IPS-20b (cell line): ENCODE data around the gene MYO5B.

Experiments
- H3K27ac ChIP-seq: one replicate; pipeline ENCODE4 v1.5.1; 2013; ENCODE audit warnings: low read length
- H3K27me3 ChIP-seq: 2 replicates; pipeline ENCODE4 v1.6.1; 2013; ENCODE audit warnings: mild to moderate bottlenecking, low read length, inconsistent platforms; ENCODE audit not compliant: insufficient read depth
- H3K36me3 ChIP-seq: 2 replicates; pipeline ENCODE4 v1.6.1; 2013; ENCODE audit warnings: low read depth, mild to moderate bottlenecking, inconsistent platforms, low read length, moderate library complexity; ENCODE audit not compliant: insufficient read depth
- H3K4me1 ChIP-seq: 2 replicates; pipeline ENCODE4 v1.6.1; 2013; ENCODE audit warnings: mild to moderate bottlenecking, control low read depth, inconsistent platforms, low read length, moderate library complexity; ENCODE audit not compliant: insufficient read depth
- H3K4me3 ChIP-seq: 2 replicates; pipeline ENCODE4 v1.5.1; 2013; ENCODE audit warnings: mild to moderate bottlenecking, low read length, inconsistent platforms
- H3K9ac ChIP-seq: 2 replicates; pipeline ENCODE4 v1.6.1; 2013; ENCODE audit warnings: low read depth, mild to moderate bottlenecking, inconsistent platforms, low read length, moderate library complexity
- H3K9me3 ChIP-seq: 2 replicates; pipeline ENCODE4 v1.6.1; 2013; ENCODE audit warnings: mild to moderate bottlenecking, low read depth, low read length, inconsistent platforms; ENCODE audit not compliant: insufficient read depth

The MYO5B gene

DNA sequence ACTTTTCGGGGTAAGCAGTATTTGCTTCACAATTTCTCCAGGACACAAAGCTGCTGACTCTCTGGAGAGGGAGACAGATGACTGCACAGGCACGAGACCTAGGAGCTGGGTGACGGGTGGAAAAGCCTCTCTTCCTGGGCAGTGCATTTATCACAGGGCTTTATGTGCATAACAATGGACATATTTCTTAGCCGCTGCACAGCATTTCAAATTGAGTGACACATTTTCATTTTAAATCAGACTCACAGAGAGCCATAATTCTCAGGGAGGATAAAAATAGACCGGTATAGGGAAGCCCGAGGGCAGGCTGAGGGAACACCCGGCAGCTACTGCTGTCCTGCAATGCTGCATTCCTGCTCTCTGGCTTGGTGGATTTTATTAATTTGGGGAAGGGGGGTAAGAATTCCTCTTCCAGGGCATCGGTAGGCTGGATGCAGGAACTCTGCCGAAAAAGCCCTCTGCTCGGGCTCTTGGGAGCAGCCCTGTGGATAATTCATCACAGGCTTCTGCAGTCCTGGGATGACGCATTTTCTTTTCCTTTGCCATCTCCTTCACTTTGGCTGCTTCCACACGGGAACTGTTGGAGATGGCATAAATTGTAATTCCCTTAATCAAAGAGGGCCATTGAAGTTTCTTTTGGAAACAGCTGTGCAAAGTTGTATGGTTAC, 273.5 kb downstream of the MYO5B start:
- no peaks in the 10 kb centered on the region for H3K4me1 ChIP-seq
- no peak overlapping the region for H3K9ac ChIP-seq
- peaks cover 7% of the 10 kb centered on the region; the same call in 1 of the 2 replicates for H3K9me3 ChIP-seq
- no peak overlapping the region for H3K27ac ChIP-seq
- H3K4me3 ChIP-seq, result no peak overlapping the region
- no peaks in the 10 kb centered on the region for H3K27me3 ChIP-seq
- no peaks in the 10 kb centered on the region for H3K36me3 ChIP-seq

DNA sequence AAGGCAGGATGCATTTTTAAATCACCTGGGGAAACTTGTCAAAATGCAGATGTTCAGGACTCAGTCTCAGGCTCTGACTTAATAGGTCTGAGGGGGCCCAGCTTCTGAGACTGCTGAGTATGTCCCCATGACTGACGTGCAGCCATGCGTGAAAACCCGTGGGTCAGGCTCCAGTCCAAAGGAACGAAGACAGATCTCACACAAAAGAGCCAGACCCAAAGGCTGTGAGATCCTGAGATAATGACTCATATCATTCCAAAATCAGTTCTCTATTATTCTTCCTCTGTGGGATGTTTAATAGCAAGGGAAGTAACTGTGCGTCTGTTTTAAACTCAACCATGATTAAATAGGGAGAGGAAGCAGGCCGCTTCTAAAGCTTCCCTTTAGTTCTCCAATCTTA, 274.2 kb downstream of the MYO5B start:
- H3K27ac ChIP-seq, result no peak overlapping the region
- peaks cover 7% of the 10 kb centered on the region; the same call in 1 of the 2 replicates for H3K9me3 ChIP-seq
- no peak overlapping the region for H3K9ac ChIP-seq
- no peaks in the 10 kb centered on the region for H3K36me3 ChIP-seq
- no peak overlapping the region for H3K4me3 ChIP-seq
- H3K4me1 ChIP-seq, result no peaks in the 10 kb centered on the region
- H3K27me3 ChIP-seq, result no peaks in the 10 kb centered on the region

DNA sequence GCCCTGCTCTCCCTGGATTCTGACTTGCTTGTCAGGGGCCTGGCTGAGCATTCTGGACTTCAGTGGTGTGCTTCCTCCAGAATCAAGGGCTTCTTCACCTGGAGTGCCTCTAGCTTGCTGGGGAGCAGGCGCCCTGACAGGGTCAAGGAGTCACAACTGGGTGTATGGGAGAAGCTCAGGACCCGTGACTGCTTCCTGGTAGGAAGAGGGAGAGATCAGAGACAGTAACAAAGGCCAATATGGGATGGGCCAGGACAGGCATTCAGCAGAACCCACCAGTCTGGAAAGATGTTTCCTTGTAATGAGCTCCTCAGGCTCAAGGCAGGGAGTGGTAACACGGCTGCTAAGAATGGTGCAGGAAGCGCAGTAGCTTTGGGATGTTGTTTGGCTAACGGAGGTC, 277.2 kb downstream of the MYO5B start:
- Histone ChIP-seq H3K4me3 (no peak overlapping the region), H3K36me3 (no peaks in the 10 kb centered on the region), H3K27me3 (no peaks in the 10 kb centered on the region), H3K4me1 (no peaks in the 10 kb centered on the region), H3K9me3 (no peaks in the 10 kb centered on the region), H3K27ac (no peak overlapping the region), H3K9ac (no peak overlapping the region)

DNA sequence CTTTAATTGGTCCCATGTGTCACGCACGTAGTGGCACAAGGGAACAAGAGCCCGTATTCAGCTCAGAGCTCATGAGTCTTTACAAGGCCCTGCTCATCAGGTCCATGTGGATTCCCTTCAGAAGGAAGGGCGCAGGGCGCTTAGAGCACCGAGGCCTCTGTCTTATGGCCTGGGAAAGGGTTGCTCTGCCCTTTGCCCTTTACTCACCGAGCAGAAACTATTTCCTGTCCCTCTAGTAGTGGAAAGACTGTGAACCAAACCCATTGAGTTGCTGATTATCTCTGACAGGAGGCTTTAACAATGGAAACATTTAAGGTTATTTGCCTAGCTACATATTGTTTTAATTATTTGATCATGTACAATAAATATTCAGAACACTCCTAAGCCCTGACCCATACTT, 279.6 kb downstream of the MYO5B start:
- Histone ChIP-seq H3K9me3 (no peaks in the 10 kb centered on the region), H3K36me3 (no peaks in the 10 kb centered on the region), H3K4me1 (peaks cover 8% of the 10 kb centered on the region; the same call in 1 of the 2 replicates), H3K27me3 (0 out of 2 replicates have a peak, but pooled peaks cover under 1% of the 10 kb centered on the region), H3K4me3 (no peak overlapping the region), H3K9ac (no peak overlapping the region), H3K27ac (no peak overlapping the region)

DNA sequence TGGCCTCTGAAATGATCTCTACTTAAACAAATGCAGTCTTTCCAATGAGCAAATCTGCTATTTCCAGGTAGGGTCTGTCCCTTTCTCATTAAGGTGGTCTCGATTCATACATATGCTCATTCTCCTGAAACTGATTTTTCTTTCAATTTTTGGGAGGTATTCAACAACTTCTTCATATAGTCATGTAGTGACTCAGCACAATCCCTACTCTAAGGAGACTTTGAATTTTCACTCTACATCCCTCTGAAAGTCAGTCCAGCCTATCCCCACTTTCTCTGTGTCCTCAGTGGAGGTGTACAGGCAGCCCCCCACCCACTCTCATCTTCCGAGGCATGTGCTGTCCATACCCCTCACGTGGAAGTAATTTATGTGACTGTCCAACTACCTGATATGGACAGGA, 281.7 kb downstream of the MYO5B start:
- Histone ChIP-seq H3K4me1 (peaks cover 8% of the 10 kb centered on the region; the same call in 1 of the 2 replicates), H3K27me3 (peaks cover 6% of the 10 kb centered on the region; the same call in 1 of the 2 replicates), H3K9me3 (no peaks in the 10 kb centered on the region)

DNA sequence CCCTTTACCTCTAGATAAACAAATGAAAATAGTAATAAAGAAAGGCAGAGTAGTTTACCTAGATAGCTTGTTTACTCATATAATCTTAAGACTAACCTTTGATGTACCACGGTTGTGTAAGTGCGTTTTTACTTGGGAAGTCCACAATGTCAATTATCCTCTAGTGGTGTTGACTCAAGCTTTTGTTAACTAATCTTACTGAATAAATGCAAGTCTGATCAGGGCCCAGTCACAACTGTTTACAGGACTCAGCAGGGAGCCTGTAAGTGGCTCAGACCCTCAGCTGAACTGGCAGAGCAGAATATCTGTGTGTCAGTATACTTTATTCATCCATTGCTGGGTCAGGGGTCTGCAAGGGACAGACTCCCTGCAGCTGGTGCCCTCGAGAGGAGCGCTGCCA, 283.5 kb downstream of the MYO5B start:
- Histone ChIP-seq H3K9ac (no peak overlapping the region), H3K9me3 (no peaks in the 10 kb centered on the region), H3K36me3 (no peaks in the 10 kb centered on the region), H3K4me3 (no peak overlapping the region), H3K4me1 (peaks cover 8% of the 10 kb centered on the region; the same call in 1 of the 2 replicates), H3K27ac (no peak overlapping the region), H3K27me3 (peaks cover 6% of the 10 kb centered on the region; the same call in 1 of the 2 replicates)

More for the DNA sequence above, 281.7 kb downstream of the MYO5B start:
- Histone ChIP-seq H3K9ac (no peak overlapping the region), H3K36me3 (no peaks in the 10 kb centered on the region), H3K27ac (no peak overlapping the region), H3K4me3 (no peak overlapping the region)

DNA sequence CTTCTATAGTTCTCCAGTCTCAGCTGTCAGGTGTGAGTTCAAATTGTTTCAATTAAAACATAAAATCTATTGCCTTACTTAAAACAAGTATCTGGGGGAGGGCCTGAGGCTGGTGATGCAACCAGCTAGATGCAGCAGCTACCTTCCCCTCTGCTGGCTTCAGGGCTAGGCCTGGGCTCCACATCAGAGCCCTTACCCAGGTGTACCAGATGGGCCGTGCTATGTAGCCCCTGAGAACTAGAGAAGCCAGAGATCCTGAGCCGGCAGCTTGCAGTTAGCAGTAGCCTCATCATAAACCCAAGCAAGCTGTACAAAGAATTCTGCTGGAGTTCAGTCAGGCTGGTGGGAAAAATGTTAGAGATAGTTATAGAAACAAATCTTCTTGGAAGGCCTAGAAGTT, 284.0 kb downstream of the MYO5B start:
- no peaks in the 10 kb centered on the region for H3K9me3 ChIP-seq
- H3K36me3 ChIP-seq, result no peaks in the 10 kb centered on the region
- H3K9ac ChIP-seq, result no peak overlapping the region
- H3K4me3 ChIP-seq, result no peak overlapping the region
- peaks cover 8% of the 10 kb centered on the region; the same call in 1 of the 2 replicates for H3K4me1 ChIP-seq
- no peak overlapping the region for H3K27ac ChIP-seq
- H3K27me3 ChIP-seq, result peaks cover 6% of the 10 kb centered on the region; the same call in 1 of the 2 replicates

DNA sequence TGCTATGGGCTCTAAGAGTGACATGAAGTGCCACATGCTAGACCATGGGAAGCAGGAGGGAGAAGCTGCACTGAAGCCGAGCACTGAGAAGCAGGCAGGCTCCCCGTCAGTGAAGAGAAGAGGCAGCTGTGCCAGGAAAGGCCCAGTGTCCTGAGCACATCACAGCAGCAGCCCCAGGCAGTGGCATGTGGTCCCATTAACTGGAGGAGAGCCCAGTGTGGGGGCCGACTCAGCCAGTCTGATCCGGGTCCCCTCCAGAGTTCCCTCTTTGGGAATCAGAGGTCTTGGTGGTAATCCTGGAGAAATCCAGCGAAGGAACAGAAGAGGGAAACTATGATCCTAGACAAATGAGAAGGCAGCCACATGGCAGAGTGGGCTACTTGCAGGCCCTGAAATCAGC, 284.9 kb downstream of the MYO5B start:
- Histone ChIP-seq H3K36me3 (no peaks in the 10 kb centered on the region), H3K27me3 (peaks cover 6% of the 10 kb centered on the region; the same call in 1 of the 2 replicates), H3K9me3 (no peaks in the 10 kb centered on the region)

DNA sequence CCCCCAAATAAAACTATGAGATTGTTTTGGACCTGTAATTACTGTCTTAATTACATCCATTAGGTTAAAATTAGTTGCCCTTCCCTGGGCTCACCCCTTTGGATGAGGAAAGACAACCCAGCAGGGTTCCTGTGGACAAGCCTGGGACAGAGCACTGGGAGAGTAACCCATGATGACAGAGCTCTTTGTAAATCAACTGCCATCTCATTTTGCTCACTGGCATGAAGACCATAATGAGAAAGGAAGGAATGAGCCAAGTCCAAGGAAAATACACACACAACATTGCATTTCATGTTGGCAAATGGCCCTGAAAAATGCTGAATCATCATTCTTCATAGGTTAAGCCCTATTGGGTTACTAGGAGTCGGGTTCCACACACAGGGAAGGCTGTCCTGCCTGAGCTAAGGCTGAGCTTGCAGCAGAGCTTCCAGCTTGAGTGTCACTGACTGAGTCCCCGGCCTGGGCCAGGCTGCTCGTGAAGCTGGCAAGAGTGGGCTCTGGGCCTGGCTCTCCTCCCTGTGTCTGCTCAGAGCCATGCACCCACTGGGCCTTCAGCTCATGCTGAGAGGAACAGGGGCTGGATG, 287.5 kb downstream of the MYO5B start:
- no peak overlapping the region for H3K27ac ChIP-seq
- peaks cover 6% of the 10 kb centered on the region; the same call in 1 of the 2 replicates for H3K27me3 ChIP-seq
- H3K4me1 ChIP-seq, result peaks cover 8% of the 10 kb centered on the region; the same call in 1 of the 2 replicates
- H3K9me3 ChIP-seq, result no peaks in the 10 kb centered on the region
- H3K36me3 ChIP-seq, result no peaks in the 10 kb centered on the region
- no peak overlapping the region for H3K4me3 ChIP-seq
- H3K9ac ChIP-seq, result no peak overlapping the region

More for the DNA sequence above, 284.9 kb downstream of the MYO5B start:
- Histone ChIP-seq H3K4me3 (no peak overlapping the region), H3K4me1 (peaks cover 8% of the 10 kb centered on the region; the same call in 1 of the 2 replicates), H3K27ac (no peak overlapping the region), H3K9ac (no peak overlapping the region)

DNA sequence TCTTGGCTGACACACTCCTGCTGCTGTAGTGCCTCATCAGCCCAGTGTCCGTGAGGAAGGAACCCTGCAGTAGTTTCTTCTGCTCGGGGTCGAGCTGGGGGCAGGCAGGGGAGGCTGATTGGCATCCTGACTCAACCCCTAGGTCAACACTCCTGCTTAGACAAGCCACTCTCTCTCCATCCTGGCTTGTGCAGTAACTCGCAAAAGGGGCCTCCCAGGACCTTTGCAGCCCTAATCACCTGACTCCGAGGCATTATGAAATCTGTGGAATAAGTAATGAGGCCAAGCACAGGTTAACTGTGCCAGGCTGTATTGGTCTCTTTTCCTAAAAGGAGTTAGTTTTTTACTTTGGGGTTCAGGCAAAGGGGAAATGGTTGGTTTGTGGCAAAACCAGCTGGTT, 289.2 kb downstream of the MYO5B start:
- Histone ChIP-seq H3K36me3 (no peaks in the 10 kb centered on the region), H3K4me1 (no peaks in the 10 kb centered on the region), H3K9me3 (no peaks in the 10 kb centered on the region), H3K27me3 (peaks cover 6% of the 10 kb centered on the region; the same call in 1 of the 2 replicates), H3K4me3 (no peak overlapping the region), H3K27ac (no peak overlapping the region), H3K9ac (no peak overlapping the region)

DNA sequence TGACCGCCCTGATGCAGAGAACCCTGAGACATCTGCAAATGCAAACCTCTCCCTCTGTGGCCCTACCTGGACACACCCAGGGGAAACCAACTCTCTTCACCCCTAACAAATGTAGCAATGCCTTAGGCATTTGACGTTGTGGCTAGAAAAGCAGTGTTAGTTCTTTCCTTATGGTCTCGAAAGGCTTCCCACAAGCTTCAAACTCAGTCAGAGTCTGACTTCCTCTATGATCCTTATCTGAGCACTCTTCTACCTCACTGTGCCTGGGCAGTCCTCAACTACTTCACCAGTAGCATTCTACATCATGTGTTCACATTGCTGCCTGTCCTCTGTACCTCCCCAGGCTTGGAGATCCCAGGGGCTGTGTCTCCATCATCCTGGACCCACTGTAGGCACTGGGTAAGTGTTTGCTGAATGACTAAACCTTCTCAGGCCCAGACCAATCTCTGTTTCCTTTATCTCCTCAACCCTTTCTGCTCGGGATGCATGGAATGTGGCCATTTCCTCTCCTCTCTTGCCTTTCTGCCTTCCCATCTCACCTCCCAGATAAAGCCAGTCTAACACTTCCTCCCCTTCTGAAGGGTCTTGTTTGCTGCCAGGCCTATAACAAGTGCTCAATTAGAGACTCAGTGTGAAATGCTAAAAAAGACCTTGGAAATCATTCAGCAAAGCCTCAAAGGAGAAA, 289.9 kb downstream of the MYO5B start:
- H3K27ac ChIP-seq, result no peak overlapping the region
- no peak overlapping the region for H3K9ac ChIP-seq
- no peaks in the 10 kb centered on the region for H3K9me3 ChIP-seq
- H3K27me3 ChIP-seq, result peaks cover 1% of the 10 kb centered on the region; the same call in 1 of the 2 replicates
- H3K36me3 ChIP-seq, result no peaks in the 10 kb centered on the region
- H3K4me3 ChIP-seq, result no peak overlapping the region
- H3K4me1 ChIP-seq, result peaks cover 3% of the 10 kb centered on the region; the same call in 1 of the 2 replicates
